Measurements from ENCODE around the gene NOSTRIN. TPM values are rescaled to one million over a fixed set of nuclear protein-coding genes. Genes with fewer than 3 reads are reported as not detected.
"Not testable (repeated sequence)": the region's sequence is repeated elsewhere in the genome, so short reads cannot be mapped to it uniquely, and the experiment has no call there.

The NOSTRIN gene
- total RNA-seq, 1 donor from 2014 or later = 14.7 TPM

GRCh38 chr2:168874368-168875054 lies 72.1 kb downstream of the NOSTRIN start:
- Histone ChIP-seq H3K27ac (replicated peaks) (no peak overlapping the region), H3K27me3 (ENCODE audit: low read depth) (no peaks in the 10 kb centered on the region), H3K4me1 (no peaks in the 10 kb centered on the region), H3K4me3 (no peak overlapping the region), H3K36me3 (no peaks in the 10 kb centered on the region), H3K9me3 (replicated peaks) (peaks cover 4% of the 10 kb centered on the region)
- DNase-seq = no peak
- intact Hi-C loops (cut with micrococcal nuclease) = no loop called here
- no peak for TF ChIP-seq CTCF (IDR thresholded peaks at IDR 0.05; ENCODE audit: borderline replicate concordance)

DNA sequence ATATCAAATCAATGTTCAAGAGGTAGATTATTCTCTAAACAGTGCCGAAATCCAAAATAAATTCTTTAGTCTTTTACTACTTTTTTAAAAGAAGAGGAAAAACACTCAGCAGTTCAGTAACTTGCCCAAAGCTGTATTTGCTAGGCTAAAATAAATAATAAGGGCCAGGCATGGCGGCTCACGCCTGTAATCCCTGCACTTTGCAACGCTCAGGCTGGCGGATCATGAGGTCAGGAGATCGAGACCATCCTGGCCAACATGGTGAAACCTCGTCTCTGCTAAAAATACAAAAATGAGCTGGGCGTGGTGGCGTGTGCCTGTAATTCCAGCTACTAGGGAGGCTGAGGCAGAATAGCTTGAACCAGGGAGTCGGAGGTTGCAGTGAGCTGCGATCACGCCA lies 79.7 kb downstream of the NOSTRIN start:
- H3K36me3 ChIP-seq; intact Hi-C loops (cut with micrococcal nuclease); H3K27me3 ChIP-seq (ENCODE audit: low read depth); H3K4me1 ChIP-seq; H3K9me3 ChIP-seq (replicated peaks); H3K27ac ChIP-seq (replicated peaks); DNase-seq; H3K4me3 ChIP-seq: not testable (repeated sequence)

DNA sequence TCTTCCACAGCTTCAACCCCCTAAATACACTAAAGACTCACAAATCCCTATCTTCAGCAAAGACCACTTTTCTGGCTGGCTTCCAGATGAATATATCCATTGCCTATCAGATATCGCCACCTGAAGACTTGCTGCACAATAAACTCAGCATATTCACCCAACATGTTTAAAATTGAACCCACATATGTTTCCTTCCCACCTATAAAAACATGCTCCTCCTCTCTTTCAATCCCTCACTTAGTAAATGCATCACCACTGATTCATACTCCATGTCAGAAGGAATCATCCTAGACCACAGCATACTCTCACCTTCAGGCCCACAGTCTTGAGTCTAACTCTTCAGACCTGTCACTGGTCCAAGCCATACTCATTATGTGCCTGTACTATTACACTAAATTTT lies 82.5 kb downstream of the NOSTRIN start:
- no peak overlapping the region for H3K27ac ChIP-seq (replicated peaks)
- DNase-seq = no peak
- H3K9me3 ChIP-seq (replicated peaks) = no peaks in the 10 kb centered on the region
- no peaks in the 10 kb centered on the region for H3K27me3 ChIP-seq (ENCODE audit: low read depth)
- TF ChIP-seq CTCF (IDR thresholded peaks at IDR 0.05; ENCODE audit: borderline replicate concordance) = no peak
- H3K4me1 ChIP-seq = peaks cover 5% of the 10 kb centered on the region
- H3K36me3 ChIP-seq = no peaks in the 10 kb centered on the region
- intact Hi-C loops (cut with micrococcal nuclease) = no loop called here
- no peak overlapping the region for H3K4me3 ChIP-seq

- Histone ChIP-seq H3K27me3 (ENCODE audit: low read depth) (no peaks in the 10 kb centered on the region), H3K9me3 (replicated peaks) (no peaks in the 10 kb centered on the region), H3K27ac (replicated peaks) (no peak overlapping the region), H3K4me1 (peaks cover 13% of the 10 kb centered on the region), H3K4me3 (peak overlapping the region; percentile 68), H3K36me3 (no peaks in the 10 kb centered on the region)
- DNase-seq = no peak
- intact Hi-C loops (cut with micrococcal nuclease) = no loop called here
- TF ChIP-seq CTCF (IDR thresholded peaks at IDR 0.05; ENCODE audit: borderline replicate concordance) = no peak
Measured at GRCh38 chr2:168889635-168890005, 87.2 kb downstream of the NOSTRIN start.

- H3K9me3 ChIP-seq (replicated peaks) = no peaks in the 10 kb centered on the region
- H3K27ac ChIP-seq (replicated peaks) = no peak within 1 kb of the TSS
- peak; percentile 85 for DNase-seq
- H3K36me3 ChIP-seq = no peaks in the 10 kb centered on the region
- no peaks in the 10 kb centered on the region for H3K27me3 ChIP-seq (ENCODE audit: low read depth)
- peaks cover 13% of the 10 kb centered on the region for H3K4me1 ChIP-seq
- intact Hi-C loops (cut with micrococcal nuclease) = no loop called here
- peak within 1 kb of the TSS; percentile 68 for H3K4me3 ChIP-seq
- peak; percentile 27 for TF ChIP-seq CTCF (IDR thresholded peaks at IDR 0.05; ENCODE audit: borderline replicate concordance)
Measured at GRCh38 chr2:168890006-168890782, 87.8 kb downstream of the NOSTRIN start, which contains the start of gene SPC25. Gene SPC25, minus strand, starts transcription at chr2:168890430. Its CDS starts 911 bp downstream, at chr2:168889519.

DNA sequence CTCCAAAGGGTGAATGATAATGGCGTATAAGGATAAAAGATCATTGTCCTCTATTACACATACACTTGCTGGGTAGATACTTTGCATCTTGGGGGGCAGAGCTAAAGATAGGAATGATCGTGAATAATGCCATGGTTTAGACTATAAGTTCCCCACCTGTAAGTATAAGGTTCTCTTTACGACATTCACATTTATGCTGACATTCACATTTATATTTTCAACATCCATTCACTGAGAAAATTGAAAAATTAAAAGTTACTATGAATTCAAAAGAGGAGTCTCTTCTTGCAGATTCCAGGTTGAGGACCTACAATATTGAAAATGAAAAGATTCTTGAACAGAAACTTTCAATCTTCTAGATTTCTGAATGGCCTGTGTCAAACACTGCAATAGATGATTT lies 89.9 kb downstream of the NOSTRIN start:
- H3K27me3 ChIP-seq (ENCODE audit: low read depth) = no peaks in the 10 kb centered on the region
- H3K27ac ChIP-seq (replicated peaks) = no peak overlapping the region
- no peak for TF ChIP-seq CTCF (IDR thresholded peaks at IDR 0.05; ENCODE audit: borderline replicate concordance)
- no peaks in the 10 kb centered on the region for H3K9me3 ChIP-seq (replicated peaks)
- no peak for DNase-seq
- intact Hi-C loops (cut with micrococcal nuclease) = no loop called here
- no peaks in the 10 kb centered on the region for H3K36me3 ChIP-seq
- no peak overlapping the region for H3K4me3 ChIP-seq
- H3K4me1 ChIP-seq = peaks cover 13% of the 10 kb centered on the region
